Measurements from ENCODE around the gene WDR26.
A peak's percentile ranks its signal among the peaks of the same experiment; 100 is the strongest.
"Not testable (repeated sequence)": the region's sequence is repeated elsewhere in the genome, so short reads cannot be mapped to it uniquely, and the experiment has no call there.

Gene WDR26

DNA sequence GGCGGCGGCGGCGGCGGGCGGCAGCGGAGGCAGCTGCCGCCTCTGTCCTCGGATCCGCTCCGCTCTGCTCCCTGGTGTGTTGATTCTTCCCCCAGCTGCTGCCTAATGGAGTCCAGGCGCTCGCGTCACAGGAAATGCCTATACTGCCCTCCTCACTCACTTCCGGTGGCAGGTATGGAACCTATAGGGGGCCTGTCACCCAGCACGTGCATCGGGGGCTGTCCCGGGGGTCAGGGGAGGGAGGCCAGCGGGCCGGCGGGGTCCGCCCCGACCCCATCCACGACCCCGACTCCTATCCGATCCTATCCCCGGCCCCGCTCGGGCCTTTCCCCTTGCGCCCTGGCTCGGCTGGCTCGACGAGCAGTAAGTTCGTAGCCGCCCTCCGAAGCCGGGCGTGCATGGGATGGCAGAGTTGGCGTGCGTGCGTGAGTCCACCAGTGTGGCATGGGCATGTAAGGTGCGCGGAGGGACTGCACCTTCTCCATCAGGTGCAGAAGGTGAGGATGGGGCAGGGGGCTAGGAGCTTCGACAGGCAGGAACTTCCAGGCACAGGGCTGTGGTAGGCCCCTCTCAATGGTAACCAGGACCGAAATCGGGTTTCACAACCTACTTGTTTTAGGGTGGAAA lies at the start of gene WDR26:
WDR26 (minus strand) TSS at position 107 of the 627 bp plus-strand sequence.
- peak; percentile 90 for DNase-seq (ENCODE audit: low spot score)

- DNase-seq (ENCODE audit: low spot score) = not testable (repeated sequence)
Measured at GRCh38 chr1:224483206-224483605, 48.6 kb upstream of the WDR26 start.

DNA sequence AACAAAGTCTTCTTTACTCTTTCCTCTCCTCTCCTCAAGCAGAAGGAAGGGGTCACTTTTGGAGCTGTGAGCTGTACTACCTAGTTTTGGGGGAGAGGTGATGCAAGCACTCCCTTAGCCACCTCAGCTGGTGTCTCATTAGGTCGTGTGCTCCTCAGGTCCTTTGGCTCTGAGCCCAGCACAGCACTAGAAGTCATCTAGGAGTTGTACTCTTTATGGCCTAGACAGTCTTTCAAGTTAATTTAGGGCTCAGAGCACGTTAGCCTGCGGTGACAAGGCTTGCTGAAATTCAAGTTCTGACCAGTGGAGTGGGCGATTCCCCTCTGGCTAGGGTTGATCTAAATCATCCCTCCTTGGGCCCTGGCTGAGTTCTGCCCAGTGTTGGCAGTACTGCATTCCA lies 48.0 kb upstream of the WDR26 start:
- DNase-seq (ENCODE audit: low spot score) = no peak

GRCh38 chr1:224481601-224482000 lies 47.0 kb upstream of the WDR26 start:
- no peak for DNase-seq (ENCODE audit: low spot score)

- not testable (repeated sequence) for DNase-seq (ENCODE audit: low spot score)
Measured at GRCh38 chr1:224480888-224481459, 46.4 kb upstream of the WDR26 start.

DNA sequence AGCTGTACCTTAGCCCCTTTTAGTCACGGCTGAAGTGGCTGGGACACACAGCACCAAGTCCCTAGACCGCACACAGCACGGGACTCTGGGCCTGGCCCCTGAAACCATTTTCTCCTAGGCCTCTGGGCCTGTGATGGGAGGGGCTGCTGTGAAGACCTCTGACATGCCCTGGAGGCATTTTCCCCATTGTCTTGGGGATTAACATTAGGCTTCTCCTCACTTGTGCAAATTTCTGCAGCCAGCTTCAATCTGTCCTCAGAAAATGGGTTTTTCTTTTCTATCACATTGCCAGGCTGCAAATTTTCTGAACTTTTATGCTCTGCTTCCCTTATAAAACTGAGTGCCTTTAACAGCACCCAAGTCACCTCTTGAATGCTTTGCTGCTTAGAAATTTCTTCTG lies 45.6 kb upstream of the WDR26 start:
- DNase-seq (ENCODE audit: low spot score) = not testable (repeated sequence)

DNA sequence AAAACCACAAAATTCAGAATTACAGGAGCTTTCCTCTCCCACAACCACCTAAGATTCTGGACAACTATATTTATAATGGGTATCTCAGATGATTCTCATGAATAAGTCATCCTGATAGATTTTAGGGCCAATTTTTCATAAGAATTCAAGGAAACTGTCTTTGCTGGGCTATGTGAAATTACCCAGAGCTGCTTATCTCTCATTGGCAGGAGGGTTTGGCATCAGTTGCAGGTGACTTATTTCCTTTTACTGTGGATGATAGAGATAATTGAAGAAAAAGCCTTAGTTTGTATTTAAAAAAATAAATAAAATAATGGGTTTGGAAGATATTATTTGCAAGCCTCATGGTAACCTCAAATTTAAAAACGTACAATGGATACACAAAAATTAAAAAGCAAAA lies 38.2 kb upstream of the WDR26 start:
- DNase-seq (ENCODE audit: low spot score) = no peak

DNA sequence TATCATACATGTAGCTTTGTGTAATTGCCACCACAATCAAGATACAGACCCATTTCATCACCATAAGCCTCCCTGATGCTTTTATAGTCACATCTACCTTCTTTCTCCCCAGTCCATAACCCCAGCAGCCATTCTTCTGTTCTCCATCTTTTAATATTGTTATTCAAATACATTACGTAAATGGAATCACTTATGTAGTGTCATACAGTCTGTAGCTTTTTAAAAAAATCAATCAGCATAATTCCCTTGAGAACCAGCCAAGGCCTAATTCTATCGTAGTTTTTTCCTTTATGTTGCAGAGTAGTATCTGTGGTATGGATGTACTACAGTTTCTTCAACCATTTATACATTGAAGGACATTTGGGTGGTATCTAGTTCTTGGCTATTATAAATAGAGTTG lies 31.6 kb upstream of the WDR26 start:
- no peak for DNase-seq (ENCODE audit: low spot score)

DNA sequence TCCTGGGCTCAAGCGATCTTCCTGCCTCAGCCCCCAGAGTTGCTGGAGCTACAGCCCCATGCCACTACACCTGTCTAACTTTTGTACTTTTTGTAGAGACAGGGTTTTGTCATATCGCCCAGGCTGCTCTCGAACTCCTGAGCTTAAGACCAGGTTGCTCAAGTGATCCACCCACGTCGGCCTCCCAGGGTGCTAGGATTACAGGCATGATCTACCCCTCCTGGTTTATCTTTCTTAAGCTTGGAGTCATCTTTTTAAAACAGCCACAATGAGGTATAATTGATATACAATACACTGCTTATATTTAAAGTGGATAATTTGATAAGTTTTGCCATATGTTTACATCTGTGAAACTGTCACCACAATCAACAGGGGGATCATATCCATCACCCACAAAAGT lies 25.4 kb upstream of the WDR26 start:
- no peak for DNase-seq (ENCODE audit: low spot score)

- DNase-seq (ENCODE audit: low spot score) = no peak
Measured at GRCh38 chr1:224458996-224459395, 24.4 kb upstream of the WDR26 start.

DNA sequence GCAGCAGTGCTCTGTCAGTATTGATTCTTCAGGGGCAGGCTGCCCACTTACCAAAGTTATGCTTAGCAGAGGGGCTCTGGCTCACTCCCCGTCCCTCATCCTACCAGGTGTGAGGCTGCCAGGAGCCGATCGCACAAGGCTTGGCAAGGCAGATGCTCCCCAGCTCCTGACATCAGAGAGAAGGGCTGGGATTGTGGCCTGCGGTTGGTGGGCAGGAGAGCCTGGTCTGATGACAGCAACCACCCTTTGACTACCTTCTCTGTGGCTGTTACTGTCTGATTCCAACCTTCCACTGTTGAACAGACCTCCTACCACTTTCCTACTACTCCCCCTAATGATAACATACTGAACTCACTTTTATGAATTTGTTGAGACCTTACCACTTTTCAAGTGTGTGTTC lies 23.7 kb upstream of the WDR26 start:
- no peak for DNase-seq (ENCODE audit: low spot score)

- DNase-seq (ENCODE audit: low spot score) = no peak
Measured at GRCh38 chr1:224457782-224458144, 23.2 kb upstream of the WDR26 start.

GRCh38 chr1:224456637-224456953 lies 22.0 kb upstream of the WDR26 start:
- DNase-seq (ENCODE audit: low spot score) = no peak

GRCh38 chr1:224454402-224455055 lies 19.9 kb upstream of the WDR26 start:
- DNase-seq (ENCODE audit: low spot score) = peak; percentile 70

GRCh38 chr1:224450561-224451350 lies 16.2 kb upstream of the WDR26 start:
- no peak for DNase-seq (ENCODE audit: low spot score)

DNA sequence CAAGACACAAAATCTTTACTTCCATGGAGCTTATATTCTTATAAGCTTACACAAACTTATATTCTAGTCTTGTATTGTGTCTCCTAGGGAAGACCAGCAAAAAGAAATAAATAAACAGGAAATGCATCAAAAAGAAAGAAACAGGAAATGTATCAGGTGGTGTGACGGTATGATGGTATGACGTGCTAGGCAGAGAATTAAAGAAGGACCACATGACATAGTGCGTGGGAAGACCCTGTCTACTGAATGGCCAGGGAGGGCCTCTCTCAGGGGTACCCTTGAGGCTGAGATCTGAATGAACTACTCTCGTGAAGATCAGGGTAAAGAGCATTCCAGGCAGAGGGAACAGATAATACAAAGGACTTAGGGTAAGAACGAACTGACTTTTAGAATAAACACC lies 15.6 kb upstream of the WDR26 start:
- DNase-seq (ENCODE audit: low spot score) = no peak

DNA sequence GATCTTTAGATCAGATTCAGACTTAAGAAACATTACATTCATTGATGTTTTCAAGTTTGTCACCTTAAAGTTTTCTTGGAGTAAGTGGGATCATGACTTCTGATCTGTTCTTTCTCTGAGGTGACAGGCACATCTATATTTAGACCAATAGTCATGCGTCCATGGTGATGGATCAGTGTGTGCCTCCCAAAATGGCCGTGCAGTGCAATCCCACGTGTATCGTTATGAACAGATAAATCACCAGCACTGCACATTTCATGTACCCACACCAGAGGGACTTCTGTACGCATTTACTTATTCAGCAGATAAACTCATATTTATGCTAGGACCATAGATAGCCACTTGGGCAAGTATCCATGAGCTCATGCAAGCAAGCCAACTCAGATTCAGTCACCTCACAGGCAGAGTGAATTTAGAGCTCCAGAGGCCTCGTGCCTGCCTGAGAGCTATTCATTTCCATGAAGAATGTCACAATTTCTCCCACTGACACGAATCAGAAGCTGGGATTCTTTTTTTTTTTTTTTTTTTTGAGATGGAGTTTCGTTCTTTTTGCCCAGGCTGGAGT lies 13.9 kb upstream of the WDR26 start:
- DNase-seq (ENCODE audit: low spot score) = no peak

DNA sequence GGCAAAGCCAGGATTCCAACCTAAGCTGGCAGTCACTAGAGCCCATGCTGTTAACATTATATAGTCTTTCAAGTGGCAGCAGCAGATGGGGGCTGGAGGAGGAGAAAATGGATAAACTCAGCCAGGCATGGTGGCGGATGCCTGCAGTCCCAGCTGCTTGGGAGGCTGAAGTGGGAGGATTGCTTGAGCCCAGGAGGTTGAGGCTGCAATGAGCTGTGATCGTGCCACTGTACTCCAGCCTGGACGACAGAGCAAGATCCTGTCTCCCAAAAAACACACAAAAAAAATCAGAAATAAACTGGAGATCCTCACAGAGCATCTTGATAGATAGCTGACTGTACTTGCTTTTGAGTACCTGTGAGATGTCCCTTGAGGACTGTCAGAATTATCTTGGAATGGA lies 13.4 kb upstream of the WDR26 start:
- DNase-seq (ENCODE audit: low spot score) = no peak

DNA sequence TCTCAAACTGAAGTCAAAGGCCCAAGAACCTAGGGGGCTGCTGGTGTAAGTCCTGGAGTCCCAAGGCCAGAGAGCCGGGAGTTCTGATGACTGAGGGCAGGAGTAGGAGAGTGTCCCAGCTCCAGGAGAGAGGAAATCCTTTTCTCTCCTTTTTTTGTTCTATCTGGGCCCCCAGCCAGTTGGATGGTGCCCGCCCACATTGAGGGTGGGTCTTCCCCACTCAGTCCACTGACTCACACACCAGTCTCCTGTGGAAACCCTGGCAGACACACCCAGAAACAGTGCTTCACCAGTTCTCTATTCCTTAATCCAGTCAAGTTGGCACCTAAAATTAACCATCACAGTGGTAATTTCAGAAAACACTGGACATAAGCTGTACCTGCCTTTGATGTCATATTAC lies 12.7 kb upstream of the WDR26 start:
- no peak for DNase-seq (ENCODE audit: low spot score)

- DNase-seq (ENCODE audit: low spot score) = no peak
Measured at GRCh38 chr1:224438989-224439388, 4.4 kb upstream of the WDR26 start.

- DNase-seq (ENCODE audit: low spot score) = no peak
Measured at GRCh38 chr1:224435999-224436398, 1.4 kb upstream of the WDR26 start.

DNA sequence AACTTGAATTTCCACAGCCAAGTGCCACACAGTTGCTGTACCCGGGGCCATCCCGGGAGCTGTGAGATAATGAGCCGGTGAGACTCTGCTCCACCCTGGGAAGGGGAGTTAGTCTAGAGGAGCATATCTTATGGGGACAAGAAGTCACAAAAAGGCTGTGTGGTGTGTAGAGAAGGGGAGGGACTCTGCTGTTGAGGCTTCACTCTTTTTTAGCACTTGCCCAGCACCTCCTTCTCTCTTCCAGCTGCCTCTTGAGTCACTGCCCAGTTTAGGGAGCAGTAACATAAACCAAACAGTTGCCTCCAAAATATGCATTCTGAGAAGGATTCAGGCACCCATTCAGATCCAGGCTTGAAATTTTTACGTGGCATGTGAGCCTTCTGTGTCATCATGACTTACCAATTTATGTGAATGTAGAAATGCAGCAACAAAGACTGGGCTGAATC lies 744 bp upstream of the WDR26 start:
- no peak for DNase-seq (ENCODE audit: low spot score)

All from putamen (tissue), 1 donor.